Activated CD8-positive, alpha-beta memory T cell treated with anti-CD3 and anti-CD28 coated beads for 4 hours (primary cell): ENCODE measurements around the gene EXOC3L2.
"Not testable (repeated sequence)": the region's sequence is repeated elsewhere in the genome, so short reads cannot be mapped to it uniquely, and the experiment has no call there.

ENCODE experiments used
- DNase-seq, 2 donors: peaks; one replicate each; pipeline ENCODE4 v3.0.0-alpha.2; 2020; ENCODE audit warnings: low read depth in 2 of 2

EXOC3L2 gene

DNA sequence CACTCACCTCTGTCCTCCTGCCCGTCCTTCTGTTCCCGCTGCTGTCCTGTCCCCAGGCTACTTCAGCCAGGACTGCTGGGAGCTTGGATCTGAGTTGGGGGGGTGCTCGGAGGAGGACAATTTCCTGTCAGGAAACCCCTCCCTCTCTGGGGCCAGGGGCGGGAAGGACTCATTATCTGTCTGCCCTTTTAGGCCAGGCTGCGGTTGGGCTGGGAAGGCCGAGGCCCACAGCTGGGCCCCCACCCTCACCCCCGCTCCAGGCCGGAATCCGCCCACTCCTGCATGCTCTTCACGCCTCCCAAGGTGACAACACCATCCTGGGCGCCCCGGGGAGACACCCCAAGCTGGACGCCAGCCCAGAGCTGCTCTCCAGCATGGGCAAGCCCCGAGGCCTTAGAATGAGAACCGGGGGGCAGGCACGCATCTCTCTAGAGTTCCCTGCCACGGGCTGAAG lies at the start of gene EXOC3L2:
Gene EXOC3L2 (minus strand): TSS at position 74 of the 454 bp plus-strand sequence. CDS start 6,362 bp downstream, outside the sequence.
- no peak for DNase-seq

DNA sequence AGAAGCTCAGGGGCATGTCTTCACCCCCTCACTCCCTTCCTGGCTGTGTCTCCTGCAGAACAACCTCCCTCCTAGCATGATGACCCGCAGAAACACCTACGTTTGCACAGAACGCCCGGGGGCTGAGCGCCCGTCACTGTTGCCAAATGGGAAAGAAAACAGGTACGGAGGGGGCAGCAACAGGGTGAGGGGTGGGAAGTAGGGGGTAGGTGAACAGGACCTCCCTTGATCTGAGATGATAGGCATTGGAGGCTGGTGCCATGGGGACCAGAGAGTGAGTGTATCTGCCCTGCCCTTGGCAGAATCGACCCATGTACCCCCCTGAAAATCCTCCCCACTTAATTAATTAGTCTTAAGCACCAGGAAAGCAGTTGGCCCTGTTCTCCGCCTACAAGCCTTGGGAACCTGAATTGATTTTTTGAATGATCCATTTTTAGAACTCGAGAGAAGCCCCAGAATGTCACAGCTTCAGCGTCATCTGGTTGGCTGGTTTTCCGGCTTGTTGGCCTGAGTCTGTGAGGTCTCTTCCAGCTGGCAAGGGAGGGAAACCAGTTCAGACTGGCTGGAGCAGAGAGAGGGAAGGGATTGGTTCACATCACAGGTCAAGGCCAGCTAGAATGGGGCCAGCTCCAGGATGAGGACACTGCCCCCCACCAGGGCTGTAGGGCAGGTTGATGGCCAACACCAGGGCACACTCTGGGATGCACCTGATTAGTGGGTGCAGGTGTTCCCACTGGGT lies 49.3 kb upstream of the EXOC3L2 start:
- no peak for DNase-seq

DNA sequence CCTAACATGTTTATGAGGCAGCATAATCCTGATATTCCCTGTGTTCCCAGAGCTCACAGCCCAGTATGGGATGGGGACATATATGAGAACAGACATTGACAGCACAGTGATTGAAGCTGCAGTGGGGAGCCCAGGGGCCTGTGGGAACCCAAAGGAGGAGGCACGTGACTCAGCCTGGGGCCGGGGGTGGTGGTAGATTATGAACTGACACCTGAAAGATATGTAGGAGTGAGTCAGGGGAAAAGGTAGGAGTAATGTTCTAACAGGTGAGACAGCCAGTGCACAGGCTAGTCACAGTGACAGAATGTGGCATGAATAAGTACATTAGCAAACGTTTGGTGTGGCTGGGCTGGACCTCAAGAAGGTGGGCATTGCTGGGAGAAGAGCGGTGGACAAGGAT lies 48.5 kb upstream of the EXOC3L2 start:
- DNase-seq: no peak

DNA sequence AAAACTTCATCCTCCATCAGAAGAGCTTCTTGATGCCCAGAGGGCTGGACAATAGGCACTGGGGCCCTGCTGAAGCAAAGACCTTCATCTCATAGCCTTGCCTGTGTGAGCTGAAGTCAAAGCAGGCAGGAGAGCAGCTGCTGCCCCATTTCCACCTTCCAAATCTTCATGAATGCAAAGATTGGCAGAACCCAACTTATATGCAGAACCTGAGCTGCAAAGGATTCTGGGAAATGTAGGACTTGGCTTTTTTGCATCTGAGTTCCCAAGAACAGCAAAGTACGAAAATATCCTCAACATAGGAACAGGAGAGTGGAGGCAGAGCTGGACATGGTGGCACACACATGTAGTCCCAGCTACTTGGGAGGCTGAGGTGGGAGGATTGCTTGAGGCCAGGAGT lies 46.6 kb upstream of the EXOC3L2 start:
- no peak for DNase-seq

DNA sequence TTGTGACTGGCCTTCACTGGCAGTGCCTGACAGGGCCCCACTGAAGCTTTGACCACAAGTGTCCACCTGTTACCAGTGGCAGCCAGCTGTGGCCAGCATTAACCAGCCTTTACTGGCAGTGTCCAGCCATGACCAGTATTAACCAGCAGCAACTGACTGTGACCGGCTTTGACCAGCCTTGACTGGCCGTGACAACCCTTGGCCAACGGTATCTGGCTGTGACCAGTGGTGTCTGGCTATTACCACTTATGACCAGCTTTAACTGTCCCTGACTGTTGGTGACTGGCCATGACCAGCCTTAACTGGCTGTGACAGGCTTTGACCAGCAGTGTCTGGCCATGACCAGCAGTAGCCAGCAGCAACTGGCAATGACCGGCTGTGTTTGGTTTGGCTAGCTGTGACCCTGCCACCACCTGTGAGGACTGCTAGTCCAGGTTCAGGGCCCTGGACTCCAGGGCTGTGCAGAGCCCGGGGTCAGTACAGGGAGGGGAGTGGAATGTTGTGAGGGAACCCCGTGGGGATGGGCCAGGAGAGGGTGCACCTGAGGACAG lies 45.2 kb upstream of the EXOC3L2 start:
- no peak for DNase-seq

DNA sequence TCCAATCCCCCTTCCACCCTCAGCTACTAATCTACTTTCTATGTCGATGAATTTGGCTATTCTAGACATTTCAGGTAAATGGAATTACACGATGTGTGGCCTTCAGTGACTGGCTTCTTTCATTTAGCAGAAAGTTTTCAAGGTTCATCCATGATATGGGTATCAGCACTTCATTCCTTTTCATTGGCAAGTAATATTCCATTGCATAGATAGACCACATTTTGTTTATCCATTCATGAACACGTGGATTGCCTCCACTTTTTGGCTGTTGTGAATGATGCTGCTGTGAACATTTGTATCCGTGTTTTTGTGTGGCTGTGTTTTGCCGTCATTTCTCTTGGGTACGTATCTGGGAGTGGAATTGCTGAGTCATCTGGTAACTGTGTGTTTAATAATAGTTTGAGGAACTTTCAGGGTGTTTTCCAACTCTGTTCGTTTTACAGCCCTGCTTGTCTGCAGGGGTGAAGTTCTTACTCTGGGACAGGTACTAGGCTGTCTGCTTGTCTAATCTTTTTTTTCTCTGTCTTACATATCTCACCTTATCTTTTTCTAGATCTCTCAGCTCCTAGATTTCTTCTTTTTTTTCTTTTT lies 38.3 kb upstream of the EXOC3L2 start:
- DNase-seq: no peak

DNA sequence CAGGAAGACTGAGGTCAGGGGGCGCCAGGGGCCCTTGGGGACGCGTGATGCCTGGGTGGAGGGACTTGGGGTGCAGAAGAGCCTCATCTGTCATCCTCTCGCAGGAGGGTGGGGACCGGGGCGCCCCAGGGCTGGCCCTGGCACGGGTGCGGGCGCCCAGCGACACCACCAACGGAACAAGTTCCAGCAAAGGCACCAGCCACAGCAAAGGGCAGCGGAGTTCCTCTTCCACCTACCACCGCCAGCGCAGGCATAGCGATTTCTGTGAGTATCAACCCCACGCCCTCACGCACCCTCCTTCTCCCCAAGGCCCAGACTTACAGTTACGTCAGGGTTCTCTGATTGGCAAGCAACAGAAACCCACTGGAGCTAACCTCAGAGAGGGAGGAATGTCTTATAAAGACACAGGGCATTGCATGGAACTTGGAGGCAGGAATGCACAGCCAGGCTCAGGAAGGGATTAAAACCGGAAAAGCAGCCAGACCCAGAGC lies 35.3 kb upstream of the EXOC3L2 start:
- no peak for DNase-seq

DNA sequence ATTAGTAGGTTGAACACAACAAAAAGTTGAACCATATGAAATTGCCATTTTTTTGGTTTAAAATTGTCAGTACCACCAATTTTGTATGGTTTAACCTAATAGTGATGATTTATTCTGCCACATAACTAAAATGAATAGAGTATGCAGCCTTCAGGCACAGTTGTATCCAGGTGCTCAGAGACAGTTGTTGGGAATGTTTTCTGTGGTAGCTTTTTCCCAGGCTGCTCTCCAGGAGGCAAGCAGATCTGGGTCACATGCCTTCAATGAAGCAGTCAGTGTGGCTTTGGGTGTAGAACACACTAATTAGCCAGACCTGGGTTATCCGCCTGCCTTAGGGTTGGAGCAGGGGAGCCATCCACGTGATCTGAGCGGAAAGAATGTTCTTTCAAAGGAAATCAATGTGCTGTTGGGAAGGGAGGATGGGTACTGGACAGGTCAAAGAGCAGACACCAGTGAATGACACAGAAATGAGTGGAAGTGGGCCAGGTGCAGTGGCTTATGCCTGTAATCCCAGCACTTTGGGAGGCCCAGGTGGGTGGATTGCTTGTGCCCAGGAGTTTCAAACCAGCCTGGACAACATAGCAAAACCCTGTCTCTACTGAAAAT lies 34.5 kb upstream of the EXOC3L2 start:
- no peak for DNase-seq

DNA sequence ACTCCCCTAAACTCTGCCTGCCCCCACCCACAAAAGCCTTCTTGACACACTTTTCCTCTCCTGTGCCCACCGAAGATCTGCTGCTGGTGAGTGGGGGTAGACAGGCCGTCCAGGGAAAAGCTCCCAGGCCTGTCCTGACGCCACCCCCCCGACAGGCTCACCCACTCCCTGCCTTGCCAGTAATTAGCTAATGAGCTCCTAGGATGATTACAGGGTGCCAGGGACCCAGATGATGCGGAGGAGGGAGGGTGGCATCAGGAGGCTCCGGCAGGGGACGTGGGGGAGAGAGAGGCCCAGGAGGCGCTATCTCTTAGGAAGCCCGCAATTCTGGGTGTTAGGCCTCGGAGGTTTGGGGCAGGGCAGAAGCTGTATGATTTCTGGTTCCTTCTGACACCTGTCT lies 32.9 kb upstream of the EXOC3L2 start:
- no peak for DNase-seq

DNA sequence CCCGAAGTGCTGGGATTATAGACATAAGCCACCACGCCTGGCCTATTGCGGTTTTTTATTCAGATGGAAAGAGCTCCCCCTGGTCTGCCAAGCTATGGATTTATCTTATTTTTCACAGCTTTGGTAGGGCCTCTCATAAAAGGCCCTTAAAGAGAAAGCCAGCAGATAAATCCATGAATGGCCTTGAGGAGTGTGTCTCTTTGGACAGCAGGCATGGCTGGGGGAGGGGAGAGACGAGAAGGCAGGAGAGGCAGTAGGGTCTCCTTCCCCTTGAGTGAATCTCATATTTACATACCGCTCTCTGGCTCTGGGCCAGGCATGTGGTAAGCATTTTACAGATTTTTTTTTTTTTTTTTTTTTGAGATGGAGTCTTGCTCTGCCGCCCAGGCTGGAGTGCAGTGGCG lies 31.1 kb upstream of the EXOC3L2 start:
- no peak for DNase-seq

DNA sequence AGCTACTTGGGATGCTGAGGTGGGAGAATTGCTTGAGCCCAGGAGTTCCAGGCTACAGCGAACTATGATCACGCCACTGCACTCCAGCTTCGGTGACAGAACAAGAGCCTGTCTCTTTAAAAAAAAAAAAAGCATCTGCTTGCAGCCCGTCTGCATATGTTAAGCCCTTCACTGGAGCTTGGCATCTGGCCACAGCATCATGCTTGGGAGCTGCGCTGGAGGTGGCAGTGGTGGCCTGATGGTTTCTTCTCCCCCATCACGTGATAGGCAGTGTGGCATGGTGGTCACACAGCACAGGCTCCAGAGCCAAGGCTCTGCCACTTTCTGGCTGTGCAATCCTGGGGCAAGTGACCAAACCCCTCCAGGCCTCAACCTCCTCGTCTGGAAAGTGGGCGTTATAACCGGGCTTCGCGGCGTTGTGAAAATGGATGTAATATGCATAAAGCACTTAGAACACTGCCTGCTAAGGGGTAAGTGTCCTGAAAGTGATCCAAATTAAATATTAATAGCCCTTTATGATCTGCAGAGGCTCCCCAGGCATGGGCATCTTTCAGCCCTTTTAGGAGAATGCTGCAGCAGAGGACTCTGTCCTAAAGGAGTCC lies 30.3 kb upstream of the EXOC3L2 start:
- DNase-seq: no peak

DNA sequence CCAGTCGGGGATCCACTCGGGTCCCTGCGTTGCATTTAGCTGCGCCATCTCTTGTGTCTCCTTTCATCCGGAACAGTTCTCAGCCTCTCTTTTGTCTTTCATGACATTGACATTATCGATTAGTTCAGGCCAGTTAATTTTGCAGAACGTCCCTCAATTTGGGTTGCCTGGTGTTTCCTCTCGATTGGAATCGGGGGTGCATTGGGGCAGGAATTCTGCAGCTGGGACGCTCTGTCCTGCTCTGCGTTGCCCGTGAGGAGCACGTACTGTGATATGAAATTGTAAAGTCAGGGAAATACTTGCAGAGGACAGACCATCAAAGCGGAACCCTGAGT lies 28.3 kb upstream of the EXOC3L2 start:
- no peak for DNase-seq

DNA sequence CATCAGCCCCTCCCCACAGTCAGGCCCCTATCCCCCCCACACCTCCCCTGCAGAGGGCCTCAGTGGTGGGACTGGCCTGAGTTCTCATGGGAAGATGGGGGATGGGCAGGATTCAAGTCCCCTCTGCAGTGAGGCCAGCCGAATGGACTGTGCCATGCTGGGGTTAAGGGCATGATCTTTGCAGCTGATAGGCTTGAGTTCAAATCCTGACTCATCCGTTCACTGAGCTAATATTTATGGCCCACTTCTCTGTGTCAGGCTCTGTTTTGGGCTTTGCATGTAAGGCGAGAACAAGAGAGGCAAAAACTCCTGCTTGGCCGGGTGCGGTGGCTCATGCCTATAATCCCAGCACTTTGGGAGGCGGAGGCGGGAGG lies 26.5 kb upstream of the EXOC3L2 start:
- no peak for DNase-seq

DNA sequence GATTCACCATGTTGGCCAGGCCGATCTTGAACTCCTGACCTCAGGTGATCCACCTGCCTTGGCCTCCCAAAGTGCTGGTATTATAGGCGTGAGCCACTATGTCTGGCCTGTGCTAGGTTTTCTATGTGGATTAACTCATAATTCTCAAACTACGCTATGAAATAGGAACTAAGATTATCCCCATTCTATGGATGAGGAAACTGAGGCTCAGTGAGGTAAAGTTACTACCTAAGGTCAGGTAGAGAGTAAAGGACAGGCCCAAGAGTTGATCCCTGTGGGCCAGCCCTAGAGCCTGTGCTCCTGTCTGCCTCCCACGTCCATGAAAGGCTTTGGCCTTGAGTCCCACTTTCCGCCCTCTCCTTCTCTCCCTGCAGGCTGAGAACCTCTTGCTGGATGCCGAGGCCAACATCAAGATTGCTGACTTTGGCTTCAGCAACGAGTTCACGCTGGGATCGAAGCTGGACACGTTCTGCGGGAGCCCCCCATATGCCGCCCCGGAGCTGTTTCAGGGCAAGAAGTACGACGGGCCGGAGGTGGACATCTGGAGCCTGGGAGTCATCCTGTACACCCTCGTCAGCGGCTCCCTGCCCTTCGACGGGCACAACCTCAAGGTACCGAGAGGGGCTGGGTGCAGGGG lies 26.0 kb upstream of the EXOC3L2 start:
- no peak for DNase-seq

DNA sequence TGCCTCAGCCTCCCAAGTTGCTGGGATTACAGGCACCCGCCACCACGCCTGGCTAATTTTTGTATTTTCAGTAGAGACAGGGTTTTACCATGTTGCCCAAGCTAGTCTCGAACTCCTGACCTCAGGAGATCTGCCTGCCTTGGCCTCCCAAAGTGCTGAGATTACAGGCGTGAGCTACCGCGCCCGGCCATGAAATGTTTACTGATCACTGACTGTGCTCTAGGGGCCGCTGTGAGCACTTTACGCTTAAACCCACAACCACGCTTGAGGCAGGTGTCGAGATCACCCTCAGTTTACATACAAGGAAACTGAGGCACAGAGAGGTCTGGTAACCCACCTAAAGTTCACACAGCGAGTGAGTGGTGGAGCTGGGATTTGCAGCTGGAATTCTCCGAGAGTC lies 24.7 kb upstream of the EXOC3L2 start:
- DNase-seq: not testable (repeated sequence)

DNA sequence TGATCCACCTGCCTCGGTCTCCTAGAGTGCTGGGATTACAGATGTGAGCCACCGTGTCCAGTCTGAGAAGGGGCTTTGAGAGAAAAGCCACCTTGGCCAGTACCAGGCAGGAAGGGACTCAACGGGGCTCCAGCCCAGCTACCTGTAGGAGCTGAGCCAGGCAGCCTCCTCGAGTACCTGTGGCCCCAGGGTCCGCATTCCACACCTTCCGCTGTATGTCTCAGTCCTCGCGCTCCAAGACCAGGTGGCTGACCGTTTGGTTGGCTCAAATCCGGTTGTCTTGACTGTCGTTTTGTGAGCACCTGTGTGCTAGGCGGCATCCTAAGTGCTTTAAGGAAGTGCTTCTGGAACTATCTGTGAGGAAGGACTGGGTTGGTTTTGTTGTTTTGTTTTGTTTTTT lies 22.1 kb upstream of the EXOC3L2 start:
- no peak for DNase-seq

DNA sequence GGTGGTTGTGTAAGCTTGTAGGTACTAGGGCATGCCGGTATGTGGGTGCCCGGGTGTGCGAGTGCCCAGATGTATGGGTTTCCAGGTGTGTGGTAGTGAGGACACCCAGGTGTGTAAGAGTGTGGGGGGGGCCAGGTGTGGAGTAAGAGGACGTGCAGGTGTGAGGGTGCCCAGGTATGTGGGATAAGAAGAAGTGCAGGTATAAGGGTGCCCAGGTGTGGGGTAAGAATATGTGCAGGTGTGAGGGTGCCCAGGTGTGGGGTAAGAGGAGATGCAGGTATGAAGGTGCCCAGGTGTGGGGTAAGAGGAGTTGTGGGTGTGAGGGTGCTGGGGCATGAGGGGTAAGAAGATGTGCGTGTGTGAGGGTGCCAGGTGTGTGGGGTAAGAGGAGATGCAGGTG lies 20.2 kb upstream of the EXOC3L2 start:
- DNase-seq: no peak

DNA sequence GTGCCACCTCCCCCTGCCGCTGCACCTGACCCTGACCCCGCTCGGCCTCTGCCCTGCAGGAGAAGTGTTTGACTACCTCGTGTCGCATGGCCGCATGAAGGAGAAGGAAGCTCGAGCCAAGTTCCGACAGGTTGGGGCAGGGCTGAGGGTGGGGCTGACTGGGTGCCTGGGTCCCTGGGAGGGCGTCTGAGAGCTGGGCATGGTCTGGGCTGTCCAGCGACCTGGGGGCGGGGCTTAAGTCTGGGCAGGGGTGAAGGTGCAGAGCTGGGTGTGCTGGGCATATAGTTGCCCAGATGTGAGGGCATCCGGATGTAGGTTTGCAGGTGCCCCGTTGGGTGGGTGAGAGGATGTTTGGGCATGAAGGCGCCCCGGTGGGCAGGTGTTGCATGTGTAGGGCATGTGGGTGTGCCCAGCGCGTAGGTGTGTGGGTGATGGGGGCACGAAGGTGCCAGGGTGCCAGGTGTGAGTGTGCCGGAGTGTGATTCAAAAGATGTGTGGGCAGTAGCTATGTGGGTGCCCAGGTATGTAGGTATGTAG lies 19.6 kb upstream of the EXOC3L2 start:
- no peak for DNase-seq

DNA sequence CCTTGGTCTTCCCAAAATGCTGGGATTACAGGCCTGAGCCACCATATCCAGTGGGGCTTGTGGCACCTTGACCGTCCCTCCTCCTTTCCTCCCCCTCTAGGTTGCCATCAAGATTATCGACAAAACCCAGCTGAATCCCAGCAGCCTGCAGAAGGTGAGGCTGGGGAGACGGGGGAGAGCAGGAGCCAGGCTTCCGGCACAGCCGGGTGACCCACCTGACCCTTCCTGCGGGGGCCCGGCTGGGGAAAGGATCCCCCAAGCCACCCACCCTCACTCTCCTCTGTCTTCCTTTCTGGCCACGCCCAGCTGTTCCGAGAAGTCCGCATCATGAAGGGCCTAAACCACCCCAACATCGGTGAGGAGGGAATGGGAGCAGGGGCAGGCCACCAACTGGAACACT lies 17.8 kb upstream of the EXOC3L2 start:
- DNase-seq: no peak

DNA sequence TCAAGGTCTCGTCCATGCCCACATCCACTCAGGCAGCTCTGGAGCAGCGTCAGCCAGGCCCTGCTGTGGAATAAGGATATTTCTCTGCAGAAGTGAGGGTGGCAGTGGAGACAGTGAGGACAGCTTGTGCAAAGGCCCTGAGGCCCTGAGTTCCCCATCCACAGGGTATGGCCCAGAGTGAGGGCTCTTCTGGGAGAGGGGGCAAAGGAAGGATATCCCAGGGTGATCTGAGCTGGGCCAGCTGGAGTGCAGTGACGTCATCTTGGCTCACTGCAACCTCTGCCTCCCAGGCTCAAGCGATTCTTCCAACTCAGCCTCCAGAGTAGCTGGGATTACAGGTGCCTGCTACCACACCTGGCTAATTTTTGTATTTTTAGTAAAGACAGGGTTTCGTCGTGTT lies 17.4 kb upstream of the EXOC3L2 start:
- DNase-seq: no peak

DNA sequence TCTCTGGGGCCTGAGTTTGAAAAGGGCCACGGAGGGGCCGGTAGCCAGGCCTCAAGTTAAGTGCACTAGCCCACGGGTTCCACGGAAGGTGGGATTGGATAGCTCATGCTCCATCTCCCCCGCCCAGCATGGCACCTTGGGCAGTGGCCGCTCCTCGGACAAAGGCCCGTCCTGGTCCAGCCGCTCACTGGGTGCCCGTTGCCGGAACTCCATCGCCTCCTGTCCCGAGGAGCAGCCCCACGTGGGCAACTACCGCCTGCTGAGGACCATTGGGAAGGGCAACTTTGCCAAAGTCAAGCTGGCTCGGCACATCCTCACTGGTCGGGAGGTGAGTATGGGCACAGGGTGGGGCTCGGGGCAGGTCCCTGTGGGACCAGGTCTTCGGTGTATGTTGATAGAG lies 13.7 kb upstream of the EXOC3L2 start:
- no peak for DNase-seq

DNA sequence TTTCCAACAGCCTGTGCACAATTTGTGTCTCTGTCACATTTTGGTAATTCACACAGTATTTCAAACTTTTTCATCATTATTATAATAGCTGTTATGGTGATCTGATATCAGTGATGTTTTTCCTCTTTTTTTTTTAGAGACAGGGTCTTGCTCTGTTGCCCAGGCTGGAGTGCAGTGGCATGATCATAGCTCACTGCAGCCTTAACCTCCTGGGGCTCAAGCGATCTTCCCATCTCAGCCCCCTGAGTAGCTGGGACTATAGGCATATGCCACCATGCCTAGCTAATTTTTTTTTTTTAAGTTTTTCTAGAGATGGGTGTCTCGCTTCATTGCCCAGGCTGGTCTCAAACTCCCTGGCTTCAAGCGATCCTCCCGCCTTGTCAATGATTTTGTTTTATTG lies 11.6 kb upstream of the EXOC3L2 start:
- no peak for DNase-seq
